Stimulated activated memory B cell treated with anti-CD40 and anti-IgM and Interleukin-4, amounts not matched to agents 10 μg/mL and 1 μg/mL and 100 μg/mL, for 72 hours (primary cell): Measurements from ENCODE around the gene PTPN12.

Source experiments
- ATAC-seq: fragments of 150-1000 bp; cut with Tn5 transposase; 2 replicates; pipeline ENCODE4 v1.10.0; 2021
- H3K27ac Mint-ChIP-seq: one replicate; pipeline ENCODE4 v1.8.0; 2022; ENCODE audit warnings: mild to moderate bottlenecking, mixed read lengths
- H3K27me3 Mint-ChIP-seq: one replicate; pipeline ENCODE4 v1.8.0; 2022; ENCODE audit warnings: mixed read lengths
- H3K36me3 Mint-ChIP-seq: one replicate; pipeline ENCODE4 v1.8.0; 2022; ENCODE audit warnings: mixed read lengths
- H3K4me1 Mint-ChIP-seq: one replicate; pipeline ENCODE4 v1.8.0; 2022; ENCODE audit warnings: mixed read lengths
- H3K4me3 Mint-ChIP-seq: one replicate; pipeline ENCODE4 v1.8.0; 2022; ENCODE audit warnings: mild to moderate bottlenecking, moderate library complexity, mixed read lengths
- H3K9me3 Mint-ChIP-seq: one replicate; pipeline ENCODE4 v1.8.0; 2022; ENCODE audit warnings: mixed read lengths

Gene PTPN12

GRCh38 chr7:77657427-77658224, 120.5 kb downstream of the PTPN12 start:
- H3K27ac Mint-ChIP-seq, result no peak overlapping the region
- H3K4me1 Mint-ChIP-seq, result no peaks in the 10 kb centered on the region
- H3K9me3 Mint-ChIP-seq, result no peaks in the 10 kb centered on the region
- H3K36me3 Mint-ChIP-seq, result peaks cover 12% of the 10 kb centered on the region
- ATAC-seq, result no peak
- H3K4me3 Mint-ChIP-seq, result no peak overlapping the region
- H3K27me3 Mint-ChIP-seq, result no peaks in the 10 kb centered on the region

GRCh38 chr7:77658928-77659327, 121.8 kb downstream of the PTPN12 start:
- no peaks in the 10 kb centered on the region for H3K4me1 Mint-ChIP-seq
- H3K9me3 Mint-ChIP-seq, result no peaks in the 10 kb centered on the region
- ATAC-seq, result no peak
- no peak overlapping the region for H3K4me3 Mint-ChIP-seq
- H3K27ac Mint-ChIP-seq, result no peak overlapping the region
- H3K27me3 Mint-ChIP-seq, result no peaks in the 10 kb centered on the region
- H3K36me3 Mint-ChIP-seq, result peaks cover 17% of the 10 kb centered on the region

DNA sequence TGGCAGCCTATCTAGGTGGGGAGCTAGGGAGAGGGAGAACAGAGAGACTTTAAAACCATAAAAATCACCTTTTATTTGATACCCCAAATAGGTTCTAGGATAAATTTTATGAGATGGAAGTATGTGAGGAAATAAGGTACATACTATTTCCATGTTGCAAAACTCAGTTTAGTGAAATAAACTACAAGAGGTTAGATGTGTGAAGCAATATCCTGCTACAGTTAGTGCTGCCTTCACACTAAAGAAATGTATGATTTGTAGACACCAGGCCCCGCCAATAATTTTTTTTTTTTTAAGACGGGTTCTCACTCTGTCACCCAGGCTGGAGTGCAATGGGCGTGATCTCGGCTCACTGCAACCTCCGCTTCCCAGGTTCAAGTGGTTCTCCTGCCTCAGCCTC, 124.7 kb downstream of the PTPN12 start:
- Mint-ChIP-seq H3K4me1 (no peaks in the 10 kb centered on the region), H3K36me3 (peaks cover 7% of the 10 kb centered on the region), H3K27ac (no peak overlapping the region), H3K4me3 (no peak overlapping the region), H3K9me3 (no peaks in the 10 kb centered on the region), H3K27me3 (no peaks in the 10 kb centered on the region)
- no peak for ATAC-seq

- ATAC-seq, result no peak
- Mint-ChIP-seq H3K27me3 (no peaks in the 10 kb centered on the region), H3K27ac (no peak overlapping the region), H3K4me3 (no peak overlapping the region), H3K9me3 (no peaks in the 10 kb centered on the region), H3K4me1 (no peaks in the 10 kb centered on the region), H3K36me3 (peaks cover 7% of the 10 kb centered on the region)
Measured at GRCh38 chr7:77662869-77663268, 125.8 kb downstream of the PTPN12 start.

DNA sequence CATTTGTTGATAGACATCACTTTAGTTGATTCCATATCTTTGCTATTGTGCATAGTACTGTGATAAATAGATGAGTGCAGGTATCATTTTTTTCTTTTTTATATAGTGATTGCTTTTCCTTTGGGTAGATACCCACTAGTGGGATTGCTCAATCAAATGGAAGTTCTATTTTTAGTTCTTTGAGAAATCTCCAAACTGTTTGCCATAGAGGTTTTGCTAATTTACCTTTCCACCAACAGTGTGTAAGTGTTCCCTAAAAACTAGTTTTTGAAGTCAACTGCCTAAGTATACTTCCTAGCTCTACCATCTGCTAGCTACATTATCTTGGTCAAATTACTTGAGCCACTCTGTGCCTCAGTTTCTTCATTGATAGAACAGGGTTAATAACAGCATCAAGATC, 127.6 kb downstream of the PTPN12 start:
- Mint-ChIP-seq H3K4me3 (no peak overlapping the region), H3K4me1 (no peaks in the 10 kb centered on the region), H3K36me3 (peaks cover 7% of the 10 kb centered on the region), H3K27ac (no peak overlapping the region), H3K9me3 (no peaks in the 10 kb centered on the region), H3K27me3 (no peaks in the 10 kb centered on the region)
- ATAC-seq, result no peak

- no peak for ATAC-seq
- H3K9me3 Mint-ChIP-seq, result no peaks in the 10 kb centered on the region
- no peaks in the 10 kb centered on the region for H3K4me1 Mint-ChIP-seq
- H3K4me3 Mint-ChIP-seq, result no peak overlapping the region
- H3K27ac Mint-ChIP-seq, result no peak overlapping the region
- H3K36me3 Mint-ChIP-seq, result peaks cover 7% of the 10 kb centered on the region
- no peaks in the 10 kb centered on the region for H3K27me3 Mint-ChIP-seq
Measured at GRCh38 chr7:77665161-77665560, 128.1 kb downstream of the PTPN12 start.

GRCh38 chr7:77667459-77668086, 130.5 kb downstream of the PTPN12 start:
- no peak overlapping the region for H3K27ac Mint-ChIP-seq

DNA sequence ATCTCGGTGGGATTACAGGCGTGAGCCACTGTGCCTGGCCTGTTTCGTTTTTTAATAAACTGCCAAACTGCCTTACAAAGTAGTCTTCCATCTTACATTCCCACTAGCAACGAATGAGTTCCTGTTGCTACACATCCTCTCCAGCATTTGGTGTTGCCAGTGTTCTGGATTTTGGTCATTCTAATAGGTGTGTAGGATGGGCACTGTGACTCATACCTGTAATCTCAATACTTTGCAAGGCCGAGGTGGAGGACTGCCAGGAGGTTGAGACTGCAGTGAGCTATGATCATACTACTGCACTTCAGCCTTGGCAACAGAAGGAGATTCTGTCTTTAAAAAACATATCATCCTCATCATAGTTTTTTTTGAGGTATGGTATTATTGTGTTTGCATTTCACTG, 137.8 kb downstream of the PTPN12 start:
- Mint-ChIP-seq H3K4me1 (no peaks in the 10 kb centered on the region), H3K36me3 (peaks cover 11% of the 10 kb centered on the region), H3K27ac (no peak overlapping the region), H3K27me3 (no peaks in the 10 kb centered on the region), H3K4me3 (no peak overlapping the region), H3K9me3 (no peaks in the 10 kb centered on the region)
- ATAC-seq, result peak; percentile 68

More at GRCh38 chr7:77667459-77668086, 130.5 kb downstream of the PTPN12 start:
- ATAC-seq, result no peak
- Mint-ChIP-seq H3K9me3 (no peaks in the 10 kb centered on the region), H3K4me1 (no peaks in the 10 kb centered on the region), H3K4me3 (no peak overlapping the region), H3K36me3 (peaks cover 7% of the 10 kb centered on the region), H3K27me3 (no peaks in the 10 kb centered on the region)

DNA sequence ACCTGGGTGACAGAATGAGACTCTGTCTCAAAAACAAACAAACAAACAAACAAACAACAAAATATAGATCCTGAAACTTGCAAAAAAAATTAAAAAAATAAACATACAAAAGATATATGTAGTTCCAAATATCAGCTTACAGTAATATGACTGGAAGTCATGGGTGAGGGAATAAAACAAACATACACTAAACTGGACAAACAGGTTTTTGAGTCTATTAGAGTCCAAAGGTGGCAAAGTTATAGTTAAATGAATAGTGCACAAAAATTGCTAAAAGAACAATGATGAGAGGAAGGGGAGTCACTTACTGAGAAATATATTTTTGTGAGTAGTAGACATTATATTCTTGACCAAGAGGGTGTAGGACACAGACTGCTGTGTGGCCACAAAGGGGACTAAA, 142.5 kb downstream of the PTPN12 start:
- Mint-ChIP-seq H3K4me1 (no peaks in the 10 kb centered on the region), H3K36me3 (peaks cover 33% of the 10 kb centered on the region), H3K4me3 (no peak overlapping the region), H3K27ac (no peak overlapping the region), H3K27me3 (no peaks in the 10 kb centered on the region), H3K9me3 (no peaks in the 10 kb centered on the region)
- ATAC-seq, result no peak

GRCh38 chr7:77680266-77680665, 143.2 kb downstream of the PTPN12 start:
- no peak for ATAC-seq
- H3K4me1 Mint-ChIP-seq, result no peaks in the 10 kb centered on the region
- no peaks in the 10 kb centered on the region for H3K27me3 Mint-ChIP-seq
- H3K27ac Mint-ChIP-seq, result no peak overlapping the region
- H3K9me3 Mint-ChIP-seq, result no peaks in the 10 kb centered on the region
- no peak overlapping the region for H3K4me3 Mint-ChIP-seq
- peaks cover 35% of the 10 kb centered on the region for H3K36me3 Mint-ChIP-seq

GRCh38 chr7:77684030-77684429, 146.9 kb downstream of the PTPN12 start:
- ATAC-seq, result no peak
- Mint-ChIP-seq H3K4me3 (no peak overlapping the region), H3K9me3 (no peaks in the 10 kb centered on the region)

DNA sequence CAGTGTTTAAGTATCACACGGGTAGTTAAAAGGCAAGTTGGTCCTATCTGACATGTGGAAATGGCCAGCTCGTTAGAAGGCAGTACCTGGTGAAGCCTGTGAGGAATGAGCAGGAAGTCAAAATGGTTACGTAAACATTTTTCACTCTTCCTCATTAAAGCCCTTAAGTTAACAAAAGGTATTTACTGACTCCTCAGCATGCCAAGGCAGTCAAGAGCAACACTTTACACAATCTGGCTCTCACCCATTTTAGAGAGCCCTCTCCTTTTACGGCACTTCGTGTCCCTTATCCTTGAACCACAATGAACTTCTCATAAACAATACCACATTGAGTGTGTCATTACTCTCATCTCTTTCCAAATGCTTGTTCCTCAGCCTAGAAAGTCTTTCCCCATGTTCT, 148.1 kb downstream of the PTPN12 start:
- Mint-ChIP-seq H3K9me3 (no peaks in the 10 kb centered on the region), H3K27me3 (no peaks in the 10 kb centered on the region), H3K4me3 (no peak overlapping the region), H3K4me1 (peaks cover 15% of the 10 kb centered on the region), H3K36me3 (peaks cover 51% of the 10 kb centered on the region), H3K27ac (no peak overlapping the region)
- no peak for ATAC-seq

More at GRCh38 chr7:77684030-77684429, 146.9 kb downstream of the PTPN12 start:
- H3K27me3 Mint-ChIP-seq, result no peaks in the 10 kb centered on the region
- H3K36me3 Mint-ChIP-seq, result peaks cover 52% of the 10 kb centered on the region
- H3K27ac Mint-ChIP-seq, result no peak overlapping the region
- peaks cover 15% of the 10 kb centered on the region for H3K4me1 Mint-ChIP-seq

GRCh38 chr7:77687100-77687746, 150.1 kb downstream of the PTPN12 start:
- Mint-ChIP-seq H3K4me1 (peaks cover 17% of the 10 kb centered on the region), H3K27ac (peak overlapping the region; percentile 14), H3K27me3 (no peaks in the 10 kb centered on the region), H3K36me3 (peaks cover 47% of the 10 kb centered on the region), H3K9me3 (no peaks in the 10 kb centered on the region), H3K4me3 (no peak overlapping the region)
- ATAC-seq, result no peak

DNA sequence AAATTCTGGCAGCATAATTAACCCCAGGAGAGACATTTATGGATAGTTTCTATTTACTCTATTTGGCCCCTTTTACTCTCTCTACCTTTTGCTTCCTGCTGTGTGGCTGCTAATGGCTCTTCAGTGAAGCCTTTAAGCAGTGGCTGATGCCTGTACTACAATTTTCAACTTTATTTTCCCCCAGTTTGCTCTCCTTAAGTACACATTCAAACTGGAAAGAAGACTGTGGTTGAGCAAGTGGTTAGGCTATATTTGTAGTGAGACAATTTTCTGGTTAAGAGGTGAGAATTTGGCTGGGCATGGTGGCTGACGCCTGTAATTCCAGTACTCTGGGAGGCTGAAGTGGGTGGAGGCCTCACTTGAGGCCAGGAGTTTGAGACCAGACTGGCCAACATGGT, 150.7 kb downstream of the PTPN12 start:
- Mint-ChIP-seq H3K27ac (peak overlapping the region; percentile 14), H3K9me3 (no peaks in the 10 kb centered on the region), H3K4me1 (peaks cover 21% of the 10 kb centered on the region), H3K4me3 (no peak overlapping the region), H3K27me3 (no peaks in the 10 kb centered on the region), H3K36me3 (peaks cover 46% of the 10 kb centered on the region)
- ATAC-seq, result no peak
